ENCODE results near the gene VSX2. TPM values are rescaled to one million over a fixed set of nuclear protein-coding genes. Genes with fewer than 3 reads are reported as not detected.

The VSX2 gene
- total and polyA plus RNA-seq, 2 of the 13 experiments (the other 11 are each of a cell fraction or from before 2014, with no cell fraction given), result 0.05 TPM; not detected in 1

GRCh38 chr14:74302634-74303569, 63.7 kb downstream of the VSX2 start, which contains the start of gene ABCD4 (continued):
- TF ChIP-seq MTERF4 (CRISPR knock-in tag; IDR thresholded peaks at IDR 0.05), result peak; percentile 68; the same call in 1 of the 2 replicates
- TF ChIP-seq ZNF446 (CRISPR knock-in tag; IDR thresholded peaks at IDR 0.05), result peak; percentile 63; the same call in 1 of the 2 replicates
- peak; percentile 90 for TF ChIP-seq AHR (CRISPR knock-in tag; IDR thresholded peaks at IDR 0.05)
- peak; percentile 32 for TF ChIP-seq PHF5A (CRISPR knock-in tag; IDR thresholded peaks at IDR 0.05; ENCODE audit: low read depth, unreplicated experiment)
- TF ChIP-seq KAT8 (CRISPR knock-in tag; IDR thresholded peaks at IDR 0.05), result peak; percentile 94
- no peak for TF ChIP-seq HNRNPH1 (optimal IDR thresholded peaks at IDR 0.05; ENCODE audit: low read depth, low read length)
- TF ChIP-seq ZNF234 (CRISPR knock-in tag; conservative IDR thresholded peaks at IDR 0.05), result no peak; the same call in 1 of the 2 replicates
- no peak for TF ChIP-seq ZNF30 (CRISPR knock-in tag; IDR thresholded peaks at IDR 0.05)
- no peak for TF ChIP-seq ZNF407 (CRISPR knock-in tag; IDR thresholded peaks at IDR 0.05; ENCODE audit: not compliant biosample characterization)
- TF ChIP-seq MAFK (conservative IDR thresholded peaks at IDR 0.05 in 1 of 2, IDR thresholded peaks at IDR 0.05 in 1 of 2; ENCODE audit: low read length in 2 of 2), result no peak
- no peak for TF ChIP-seq NFRKB (IDR thresholded peaks at IDR 0.05)
- no peak for TF ChIP-seq ZNF101 (CRISPR knock-in tag; IDR thresholded peaks at IDR 0.05; ENCODE audit: borderline replicate concordance, low read depth)
- TF ChIP-seq ZNF430 (CRISPR knock-in tag; IDR thresholded peaks at IDR 0.05), result no peak; the same call in none of the 2 replicates
- no peak for TF ChIP-seq TFDP1 (CRISPR knock-in tag; IDR thresholded peaks at IDR 0.05; ENCODE audit: borderline replicate concordance)
- no peak for TF ChIP-seq GRHL1 (CRISPR knock-in tag; conservative IDR thresholded peaks at IDR 0.05)
- no peak for TF ChIP-seq TP53 (CRISPR knock-in tag; conservative IDR thresholded peaks at IDR 0.05)

All from HepG2 (cell line).